ENCODE data around the gene MAGI2. TPM values are rescaled to one million over a fixed set of nuclear protein-coding genes. Genes with fewer than 3 reads are reported as not detected.
A peak's percentile ranks its signal among the peaks of the same experiment; 100 is the strongest.

Gene MAGI2
- total RNA-seq, 1 donor from 2014 or later, result 2.5 TPM

- H3K36me3 ChIP-seq (ENCODE audit: control insufficient read depth, insufficient read depth, low read length), result no peaks in the 10 kb centered on the region
- H3K4me3 ChIP-seq (ENCODE audit: low read depth, low read length), result no peak overlapping the region
- H3K27me3 ChIP-seq (ENCODE audit: control insufficient read depth, insufficient read depth, low read length), result no peaks in the 10 kb centered on the region
- no peak for TF ChIP-seq CTCF (IDR thresholded peaks at IDR 0.05; ENCODE audit: insufficient read depth, low read length, poor library complexity, severe bottlenecking)
- no peak for DNase-seq (ENCODE audit: low read depth)
These were observed 12.1 kb upstream of the MAGI2 start for GRCh38 chr7:79465551-79465950.

GRCh38 chr7:79464051-79464450 is 10.6 kb upstream of the MAGI2 start:
- no peak for DNase-seq (ENCODE audit: low read depth)
- no peak overlapping the region for H3K4me3 ChIP-seq (ENCODE audit: low read depth, low read length)
- H3K36me3 ChIP-seq (ENCODE audit: control insufficient read depth, insufficient read depth, low read length), result no peaks in the 10 kb centered on the region
- TF ChIP-seq CTCF (IDR thresholded peaks at IDR 0.05; ENCODE audit: insufficient read depth, low read length, poor library complexity, severe bottlenecking), result no peak
- H3K27me3 ChIP-seq (ENCODE audit: control insufficient read depth, insufficient read depth, low read length), result no peaks in the 10 kb centered on the region

- Histone ChIP-seq H3K36me3 (ENCODE audit: control insufficient read depth, insufficient read depth, low read length) (no peaks in the 10 kb centered on the region), H3K4me3 (ENCODE audit: low read depth, low read length) (no peak overlapping the region), H3K27me3 (ENCODE audit: control insufficient read depth, insufficient read depth, low read length) (no peaks in the 10 kb centered on the region)
- no peak for TF ChIP-seq CTCF (IDR thresholded peaks at IDR 0.05; ENCODE audit: insufficient read depth, low read length, poor library complexity, severe bottlenecking)
- no peak for DNase-seq (ENCODE audit: low read depth)
These were observed 8.9 kb upstream of the MAGI2 start for GRCh38 chr7:79462390-79462789.

GRCh38 chr7:79461660-79462059 is 8.2 kb upstream of the MAGI2 start:
- Histone ChIP-seq H3K27me3 (ENCODE audit: control insufficient read depth, insufficient read depth, low read length) (no peaks in the 10 kb centered on the region), H3K36me3 (ENCODE audit: control insufficient read depth, insufficient read depth, low read length) (no peaks in the 10 kb centered on the region), H3K4me3 (ENCODE audit: low read depth, low read length) (no peak overlapping the region)
- no peak for TF ChIP-seq CTCF (IDR thresholded peaks at IDR 0.05; ENCODE audit: insufficient read depth, low read length, poor library complexity, severe bottlenecking)
- peak; percentile 60 for DNase-seq (ENCODE audit: low read depth)

GRCh38 chr7:79459381-79459780 is 5.9 kb upstream of the MAGI2 start:
- DNase-seq (ENCODE audit: low read depth), result no peak
- no peak for TF ChIP-seq CTCF (IDR thresholded peaks at IDR 0.05; ENCODE audit: insufficient read depth, low read length, poor library complexity, severe bottlenecking)
- no peak overlapping the region for H3K4me3 ChIP-seq (ENCODE audit: low read depth, low read length)
- no peaks in the 10 kb centered on the region for H3K27me3 ChIP-seq (ENCODE audit: control insufficient read depth, insufficient read depth, low read length)
- no peaks in the 10 kb centered on the region for H3K36me3 ChIP-seq (ENCODE audit: control insufficient read depth, insufficient read depth, low read length)

GRCh38 chr7:79458796-79459195 is 5.3 kb upstream of the MAGI2 start:
- no peak for TF ChIP-seq CTCF (IDR thresholded peaks at IDR 0.05; ENCODE audit: insufficient read depth, low read length, poor library complexity, severe bottlenecking)
- H3K36me3 ChIP-seq (ENCODE audit: control insufficient read depth, insufficient read depth, low read length), result no peaks in the 10 kb centered on the region

More at GRCh38 chr7:79458796-79459195, 5.3 kb upstream of the MAGI2 start:
- Histone ChIP-seq H3K27me3 (ENCODE audit: control insufficient read depth, insufficient read depth, low read length) (no peaks in the 10 kb centered on the region), H3K4me3 (ENCODE audit: low read depth, low read length) (no peak overlapping the region)
- DNase-seq (ENCODE audit: low read depth), result no peak

Data from kidney epithelial cell (primary cell).